22Rv1 (cell line): Measurements from ENCODE around the gene XYLT2.

Source experiments
- ZFX ChIP-seq: fragments of 450-650 bp; IDR thresholded peaks from 2 replicates; pipeline ENCODE4 v1.6.1; 2017; ENCODE audit warnings: antibody characterized with exemption, borderline replicate concordance
- TF ChIP-seq, protein P1 (sequence below): fragments of 450-650 bp; IDR thresholded peaks from 2 replicates; pipeline ENCODE4 v1.5.1; 2017; ENCODE audit warnings: mild to moderate bottlenecking

GRCh38 chr17:50356892-50357510 is 11.1 kb downstream of the XYLT2 start:
- TF ChIP-seq, protein P1, sequence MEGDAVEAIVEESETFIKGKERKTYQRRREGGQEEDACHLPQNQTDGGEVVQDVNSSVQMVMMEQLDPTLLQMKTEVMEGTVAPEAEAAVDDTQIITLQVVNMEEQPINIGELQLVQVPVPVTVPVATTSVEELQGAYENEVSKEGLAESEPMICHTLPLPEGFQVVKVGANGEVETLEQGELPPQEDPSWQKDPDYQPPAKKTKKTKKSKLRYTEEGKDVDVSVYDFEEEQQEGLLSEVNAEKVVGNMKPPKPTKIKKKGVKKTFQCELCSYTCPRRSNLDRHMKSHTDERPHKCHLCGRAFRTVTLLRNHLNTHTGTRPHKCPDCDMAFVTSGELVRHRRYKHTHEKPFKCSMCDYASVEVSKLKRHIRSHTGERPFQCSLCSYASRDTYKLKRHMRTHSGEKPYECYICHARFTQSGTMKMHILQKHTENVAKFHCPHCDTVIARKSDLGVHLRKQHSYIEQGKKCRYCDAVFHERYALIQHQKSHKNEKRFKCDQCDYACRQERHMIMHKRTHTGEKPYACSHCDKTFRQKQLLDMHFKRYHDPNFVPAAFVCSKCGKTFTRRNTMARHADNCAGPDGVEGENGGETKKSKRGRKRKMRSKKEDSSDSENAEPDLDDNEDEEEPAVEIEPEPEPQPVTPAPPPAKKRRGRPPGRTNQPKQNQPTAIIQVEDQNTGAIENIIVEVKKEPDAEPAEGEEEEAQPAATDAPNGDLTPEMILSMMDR = no peak
- TF ChIP-seq ZFX = no peak
